H1 (cell line): ENCODE results near the gene DICER1. TPM values are rescaled to one million over a fixed set of nuclear protein-coding genes. Genes with fewer than 3 reads are reported as not detected.

Experiments
- BCL11A ChIP-seq, 2 experiments: IDR thresholded peaks; one replicate each; pipeline ENCODE4 v1.6.1; 2011; ENCODE audit warnings: low read depth in 2 of 2, low read length in 2 of 2, mild to moderate bottlenecking in 2 of 2
- CBX8 ChIP-seq: fragments of 300-800, 300-1000 bp; sonication (generic); IDR thresholded peaks from 2 replicates; pipeline ENCODE4 v1.7.1; 2016; ENCODE audit warnings: low read depth, low read length, borderline replicate concordance
- KDM4A ChIP-seq: IDR thresholded peaks from one replicate; pipeline ENCODE4 v1.7.1; 2012; ENCODE audit warnings: low read depth, mild to moderate bottlenecking, moderate library complexity, low read length, inconsistent platforms; ENCODE audit not compliant: severe bottlenecking
- SIN3A ChIP-seq, 2 experiments: IDR thresholded peaks in 1 of 2; conservative IDR thresholded peaks in 1 of 2; 2 replicates each; pipeline ENCODE4 v1.6.1; 2011 to 2012; ENCODE audit warnings: low read length in 2 of 2, improper control_type of control experiment in 1 of 2, low read depth in 1 of 2, mild to moderate bottlenecking in 1 of 2
- SP2 ChIP-seq: IDR thresholded peaks from 2 replicates; pipeline ENCODE4 v1.6.1; 2012; ENCODE audit warnings: mild to moderate bottlenecking, low read length, inconsistent platforms
- SRF ChIP-seq: IDR thresholded peaks from 2 replicates; pipeline ENCODE4 v1.6.1; 2011; ENCODE audit warnings: mild to moderate bottlenecking, low read depth, low read length, moderate library complexity
- TAF1 ChIP-seq: IDR thresholded peaks from 2 replicates; pipeline ENCODE4 v1.6.1; 2011; ENCODE audit warnings: mild to moderate bottlenecking, low read depth, low read length
- polyA plus RNA-seq, 7 experiments: library from polyadenylated mRNA; depleted of rRNA in 3 of 7; stranded (reverse) in 5 of 7; unstranded in 2 of 7; fragments of >200 nt in 5 of 7; fragments of 200-250 nt in 2 of 7; gene quantifications; 1 replicate in 5 of 7; 2 replicates in 1 of 7; 4 replicates in 1 of 7; pipeline versions ENCODE4 v1.2.1 to v1.2.3, GENCODE V29; 2011 to 2013; ENCODE audit warnings: missing spikeins in 2 of 7, mixed read lengths in 2 of 7
- total RNA-seq: library from RNA; stranded (reverse); fragmentation: NEBNext Ultra II Directional; extraction: Animal tissue kit (Norgen Biotek cat#: 25700); gene quantifications from 2 replicates; pipeline ENCODE4 v1.2.1, GENCODE V29; 2021
- TF ChIP-seq, protein P1 (sequence below): fragments of 300-600 bp; sonication (generic); IDR thresholded peaks from 2 replicates; pipeline ENCODE4 v1.7.1; 2012; ENCODE audit warnings: low read length, moderate library complexity, mild to moderate bottlenecking, inconsistent platforms; ENCODE audit not compliant: insufficient replicate concordance
- TF ChIP-seq, protein P2 (sequence below), 3 experiments: IDR thresholded peaks; 1 replicate in 2 of 3; 2 replicates in 1 of 3; pipeline versions ENCODE4 v1.5.1 to v1.6.1; 2011; ENCODE audit warnings: low read length in 3 of 3, mild to moderate bottlenecking in 3 of 3, inconsistent platforms in 2 of 3, low read depth in 1 of 3, moderate library complexity in 1 of 3; ENCODE audit not compliant: insufficient read depth in 1 of 3; ENCODE audit errors: control extremely low read depth in 1 of 3

Gene DICER1
- total and polyA plus RNA-seq, 2 of the 8 experiments (the other 6 are each of a cell fraction or from before 2014, with no cell fraction given), result 11.9 to 61.8 TPM

DNA sequence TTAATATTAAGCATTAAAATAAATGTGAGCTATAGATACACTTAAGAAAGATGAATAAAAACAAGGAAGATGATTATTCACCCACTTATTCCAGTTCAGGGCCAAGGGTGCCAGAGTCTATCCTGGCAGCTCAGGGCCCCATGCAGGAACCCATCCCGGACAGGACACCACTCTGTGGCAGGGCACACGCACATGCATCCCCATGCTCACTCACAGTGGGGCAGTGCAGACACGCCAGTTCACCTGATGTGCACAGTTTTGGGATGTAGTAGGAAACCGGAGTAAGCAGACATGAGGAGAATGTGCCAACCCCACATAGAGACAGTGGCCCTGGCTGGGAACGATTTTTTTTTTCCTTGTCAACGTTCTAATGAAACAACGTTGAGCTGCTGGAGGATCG is 47.2 kb downstream of the DICER1 start (continued):
- TF ChIP-seq, protein P1, sequence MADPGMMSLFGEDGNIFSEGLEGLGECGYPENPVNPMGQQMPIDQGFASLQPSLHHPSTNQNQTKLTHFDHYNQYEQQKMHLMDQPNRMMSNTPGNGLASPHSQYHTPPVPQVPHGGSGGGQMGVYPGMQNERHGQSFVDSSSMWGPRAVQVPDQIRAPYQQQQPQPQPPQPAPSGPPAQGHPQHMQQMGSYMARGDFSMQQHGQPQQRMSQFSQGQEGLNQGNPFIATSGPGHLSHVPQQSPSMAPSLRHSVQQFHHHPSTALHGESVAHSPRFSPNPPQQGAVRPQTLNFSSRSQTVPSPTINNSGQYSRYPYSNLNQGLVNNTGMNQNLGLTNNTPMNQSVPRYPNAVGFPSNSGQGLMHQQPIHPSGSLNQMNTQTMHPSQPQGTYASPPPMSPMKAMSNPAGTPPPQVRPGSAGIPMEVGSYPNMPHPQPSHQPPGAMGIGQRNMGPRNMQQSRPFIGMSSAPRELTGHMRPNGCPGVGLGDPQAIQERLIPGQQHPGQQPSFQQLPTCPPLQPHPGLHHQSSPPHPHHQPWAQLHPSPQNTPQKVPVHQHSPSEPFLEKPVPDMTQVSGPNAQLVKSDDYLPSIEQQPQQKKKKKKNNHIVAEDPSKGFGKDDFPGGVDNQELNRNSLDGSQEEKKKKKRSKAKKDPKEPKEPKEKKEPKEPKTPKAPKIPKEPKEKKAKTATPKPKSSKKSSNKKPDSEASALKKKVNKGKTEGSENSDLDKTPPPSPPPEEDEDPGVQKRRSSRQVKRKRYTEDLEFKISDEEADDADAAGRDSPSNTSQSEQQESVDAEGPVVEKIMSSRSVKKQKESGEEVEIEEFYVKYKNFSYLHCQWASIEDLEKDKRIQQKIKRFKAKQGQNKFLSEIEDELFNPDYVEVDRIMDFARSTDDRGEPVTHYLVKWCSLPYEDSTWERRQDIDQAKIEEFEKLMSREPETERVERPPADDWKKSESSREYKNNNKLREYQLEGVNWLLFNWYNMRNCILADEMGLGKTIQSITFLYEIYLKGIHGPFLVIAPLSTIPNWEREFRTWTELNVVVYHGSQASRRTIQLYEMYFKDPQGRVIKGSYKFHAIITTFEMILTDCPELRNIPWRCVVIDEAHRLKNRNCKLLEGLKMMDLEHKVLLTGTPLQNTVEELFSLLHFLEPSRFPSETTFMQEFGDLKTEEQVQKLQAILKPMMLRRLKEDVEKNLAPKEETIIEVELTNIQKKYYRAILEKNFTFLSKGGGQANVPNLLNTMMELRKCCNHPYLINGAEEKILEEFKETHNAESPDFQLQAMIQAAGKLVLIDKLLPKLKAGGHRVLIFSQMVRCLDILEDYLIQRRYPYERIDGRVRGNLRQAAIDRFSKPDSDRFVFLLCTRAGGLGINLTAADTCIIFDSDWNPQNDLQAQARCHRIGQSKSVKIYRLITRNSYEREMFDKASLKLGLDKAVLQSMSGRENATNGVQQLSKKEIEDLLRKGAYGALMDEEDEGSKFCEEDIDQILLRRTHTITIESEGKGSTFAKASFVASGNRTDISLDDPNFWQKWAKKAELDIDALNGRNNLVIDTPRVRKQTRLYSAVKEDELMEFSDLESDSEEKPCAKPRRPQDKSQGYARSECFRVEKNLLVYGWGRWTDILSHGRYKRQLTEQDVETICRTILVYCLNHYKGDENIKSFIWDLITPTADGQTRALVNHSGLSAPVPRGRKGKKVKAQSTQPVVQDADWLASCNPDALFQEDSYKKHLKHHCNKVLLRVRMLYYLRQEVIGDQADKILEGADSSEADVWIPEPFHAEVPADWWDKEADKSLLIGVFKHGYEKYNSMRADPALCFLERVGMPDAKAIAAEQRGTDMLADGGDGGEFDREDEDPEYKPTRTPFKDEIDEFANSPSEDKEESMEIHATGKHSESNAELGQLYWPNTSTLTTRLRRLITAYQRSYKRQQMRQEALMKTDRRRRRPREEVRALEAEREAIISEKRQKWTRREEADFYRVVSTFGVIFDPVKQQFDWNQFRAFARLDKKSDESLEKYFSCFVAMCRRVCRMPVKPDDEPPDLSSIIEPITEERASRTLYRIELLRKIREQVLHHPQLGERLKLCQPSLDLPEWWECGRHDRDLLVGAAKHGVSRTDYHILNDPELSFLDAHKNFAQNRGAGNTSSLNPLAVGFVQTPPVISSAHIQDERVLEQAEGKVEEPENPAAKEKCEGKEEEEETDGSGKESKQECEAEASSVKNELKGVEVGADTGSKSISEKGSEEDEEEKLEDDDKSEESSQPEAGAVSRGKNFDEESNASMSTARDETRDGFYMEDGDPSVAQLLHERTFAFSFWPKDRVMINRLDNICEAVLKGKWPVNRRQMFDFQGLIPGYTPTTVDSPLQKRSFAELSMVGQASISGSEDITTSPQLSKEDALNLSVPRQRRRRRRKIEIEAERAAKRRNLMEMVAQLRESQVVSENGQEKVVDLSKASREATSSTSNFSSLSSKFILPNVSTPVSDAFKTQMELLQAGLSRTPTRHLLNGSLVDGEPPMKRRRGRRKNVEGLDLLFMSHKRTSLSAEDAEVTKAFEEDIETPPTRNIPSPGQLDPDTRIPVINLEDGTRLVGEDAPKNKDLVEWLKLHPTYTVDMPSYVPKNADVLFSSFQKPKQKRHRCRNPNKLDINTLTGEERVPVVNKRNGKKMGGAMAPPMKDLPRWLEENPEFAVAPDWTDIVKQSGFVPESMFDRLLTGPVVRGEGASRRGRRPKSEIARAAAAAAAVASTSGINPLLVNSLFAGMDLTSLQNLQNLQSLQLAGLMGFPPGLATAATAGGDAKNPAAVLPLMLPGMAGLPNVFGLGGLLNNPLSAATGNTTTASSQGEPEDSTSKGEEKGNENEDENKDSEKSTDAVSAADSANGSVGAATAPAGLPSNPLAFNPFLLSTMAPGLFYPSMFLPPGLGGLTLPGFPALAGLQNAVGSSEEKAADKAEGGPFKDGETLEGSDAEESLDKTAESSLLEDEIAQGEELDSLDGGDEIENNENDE, result no peak
- TF ChIP-seq SP2, result no peak
- TF ChIP-seq, protein P2, sequence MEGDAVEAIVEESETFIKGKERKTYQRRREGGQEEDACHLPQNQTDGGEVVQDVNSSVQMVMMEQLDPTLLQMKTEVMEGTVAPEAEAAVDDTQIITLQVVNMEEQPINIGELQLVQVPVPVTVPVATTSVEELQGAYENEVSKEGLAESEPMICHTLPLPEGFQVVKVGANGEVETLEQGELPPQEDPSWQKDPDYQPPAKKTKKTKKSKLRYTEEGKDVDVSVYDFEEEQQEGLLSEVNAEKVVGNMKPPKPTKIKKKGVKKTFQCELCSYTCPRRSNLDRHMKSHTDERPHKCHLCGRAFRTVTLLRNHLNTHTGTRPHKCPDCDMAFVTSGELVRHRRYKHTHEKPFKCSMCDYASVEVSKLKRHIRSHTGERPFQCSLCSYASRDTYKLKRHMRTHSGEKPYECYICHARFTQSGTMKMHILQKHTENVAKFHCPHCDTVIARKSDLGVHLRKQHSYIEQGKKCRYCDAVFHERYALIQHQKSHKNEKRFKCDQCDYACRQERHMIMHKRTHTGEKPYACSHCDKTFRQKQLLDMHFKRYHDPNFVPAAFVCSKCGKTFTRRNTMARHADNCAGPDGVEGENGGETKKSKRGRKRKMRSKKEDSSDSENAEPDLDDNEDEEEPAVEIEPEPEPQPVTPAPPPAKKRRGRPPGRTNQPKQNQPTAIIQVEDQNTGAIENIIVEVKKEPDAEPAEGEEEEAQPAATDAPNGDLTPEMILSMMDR (IDR thresholded peaks at IDR 0.05; ENCODE audit: control extremely low read depth in 1 of 3, insufficient read depth in 1 of 3, low read depth in 1 of 3, low read length in 3 of 3), result no peak
- TF ChIP-seq CBX8, result no peak
- no peak for TF ChIP-seq TAF1
- no peak for TF ChIP-seq SRF
- no peak for TF ChIP-seq BCL11A (IDR thresholded peaks at IDR 0.05; ENCODE audit: low read depth in 2 of 2, low read length in 2 of 2)
- no peak for TF ChIP-seq KDM4A
- no peak for TF ChIP-seq SIN3A (conservative IDR thresholded peaks at IDR 0.05 in 1 of 2, IDR thresholded peaks at IDR 0.05 in 1 of 2; ENCODE audit: low read depth in 1 of 2, low read length in 2 of 2)
- TF ChIP-seq, all 59 proteins: peak for 0
